K562 (cell line): ENCODE measurements around the gene TAS2R14. TPM values are rescaled to one million over a fixed set of nuclear protein-coding genes. Genes with fewer than 3 reads are reported as not detected.

ENCODE experiments used
- ATAC-seq: fragments of 200-7000 bp; cut with Tn5 transposase; 3 replicates; pipeline ENCODE4 v1.9.1; 2020; ENCODE audit warnings: moderate library complexity
- BruUV-seq: library from RNA; stranded (reverse); fragments of 400-500 nt; replicated peaks from 2 replicates; lab custom pipeline; 2021; lab: Mats Ljungman, UMichigan
- CTCF ChIA-PET: fragments of 300-600 bp; formaldehyde crosslinking; extraction: SDS; loops from one replicate; lab custom pipeline; 2021; ENCODE audit warnings: low intra/inter-chr PET ratio; lab: Yijun Ruan, JAX
- POLR2A ChIA-PET: fragments of 300-600, 350-650 bp; sonication (Branson Sonifier 250); formaldehyde crosslinking; extraction: SDS; loops from one replicate; lab custom pipeline; 2021; ENCODE audit warnings: antibody characterized with exemption, inconsistent platforms; lab: Yijun Ruan, JAX
- DNase-seq, 4 experiments: peaks; one replicate each; pipeline versions ENCODE4 v3.0.0 to v3.0.0-alpha.2; 2011 to 2018; ENCODE audit warnings: low spot score in 3 of 4, mixed read lengths in 3 of 4; ENCODE audit errors: extremely low read depth in 1 of 4
- FAIRE-seq: peaks from 2 replicates; lab custom pipeline; 2011; peaks lifted over from hg19 to GRCh38; lab: Jason Lieb, UNC
- H2AFZ ChIP-seq: 2 replicates; pipeline ENCODE4 v1.6.0; 2011; ENCODE audit warnings: low read depth, low read length, control low read depth, inconsistent platforms
- H3K27ac ChIP-seq: fragments of 200-600 bp; 3 replicates; pipeline ENCODE4 v1.8.0; 2011; ENCODE audit warnings: low read depth, mild to moderate bottlenecking, control low read depth, inconsistent platforms, low read length, moderate library complexity, mixed read lengths; ENCODE audit errors: extremely low read depth
- H3K27me3 ChIP-seq, 2 experiments: fragments of 300-600 bp in 1 of 2; 2 replicates in 1 of 2; 3 replicates in 1 of 2; pipeline versions ENCODE4 v1.6.0 to v1.8.0; 2011; ENCODE audit warnings: inconsistent platforms in 2 of 2, low read length in 2 of 2, mild to moderate bottlenecking in 1 of 2, mixed read lengths in 1 of 2, moderate library complexity in 1 of 2; ENCODE audit not compliant: control insufficient read depth in 2 of 2, insufficient read depth in 2 of 2
- H3K36me3 ChIP-seq: fragments of 300-600 bp; 3 replicates; pipeline ENCODE4 v1.8.0; 2011; ENCODE audit warnings: mild to moderate bottlenecking, low read length, inconsistent platforms; ENCODE audit not compliant: control insufficient read depth, insufficient read depth
- H3K4me1 ChIP-seq, 2 experiments: fragments of 200-600 bp in 1 of 2; replicated peaks in 1 of 2; 2 replicates in 1 of 2; 3 replicates in 1 of 2; pipeline versions ENCODE4 v1.5.1 to v1.8.0; 2011; ENCODE audit warnings: inconsistent platforms in 2 of 2, low read length in 2 of 2, mild to moderate bottlenecking in 1 of 2, mixed read lengths in 1 of 2, moderate library complexity in 1 of 2; ENCODE audit not compliant: control insufficient read depth in 2 of 2, insufficient read depth in 2 of 2
- H3K4me2 ChIP-seq: 2 replicates; pipeline ENCODE4 v1.6.1; 2011; ENCODE audit warnings: low read length, control low read depth, inconsistent platforms, mixed read lengths; ENCODE audit not compliant: insufficient read depth
- H3K4me3 ChIP-seq: fragments of 200-600 bp; sonication (generic), shearing (Covaris generic); 2 replicates; pipeline ENCODE4 v1.5.1; 2016; ENCODE audit warnings: control low read depth, inconsistent platforms
- H3K79me2 ChIP-seq: fragments of 200-600 bp; 3 replicates; pipeline ENCODE4 v1.8.0; 2011; ENCODE audit warnings: low read length, inconsistent platforms; ENCODE audit not compliant: control insufficient read depth, insufficient read depth
- H3K9ac ChIP-seq, 2 experiments: 2 replicates each; pipeline versions ENCODE4 v1.6.0 to v1.6.1; 2011; ENCODE audit warnings: low read depth in 2 of 2, low read length in 2 of 2, control low read depth in 1 of 2, inconsistent platforms in 1 of 2, mild to moderate bottlenecking in 1 of 2, mixed read lengths in 1 of 2; ENCODE audit not compliant: insufficient read depth in 1 of 2
- H3K9me1 ChIP-seq: one replicate; pipeline ENCODE4 v1.6.0; 2011; ENCODE audit warnings: inconsistent platforms, mild to moderate bottlenecking, low read length, moderate library complexity; ENCODE audit not compliant: control insufficient read depth, insufficient read depth
- H3K9me3 ChIP-seq: replicated peaks from 2 replicates; pipeline ENCODE4 v1.5.1; 2011; ENCODE audit warnings: low read depth, low read length, inconsistent platforms; ENCODE audit not compliant: control insufficient read depth, insufficient read depth
- H4K20me1 ChIP-seq: replicated peaks from 2 replicates; pipeline ENCODE4 v1.6.1; 2011; ENCODE audit warnings: low read length, inconsistent platforms, mixed read lengths; ENCODE audit not compliant: control insufficient read depth, insufficient read depth
- CREB3 ChIP-seq: fragments of 450-650 bp; conservative IDR thresholded peaks from 2 replicates; pipeline ENCODE4 v1.6.1; 2016; ENCODE audit warnings: missing genetic modification characterization, low read depth, mild to moderate bottlenecking, missing compliant biosample characterization, moderate library complexity
- FOXJ3 ChIP-seq: sonication (generic); formaldehyde crosslinking; IDR thresholded peaks from 2 replicates; pipeline ENCODE4 v1.4.0; 2020; ENCODE audit warnings: mild to moderate bottlenecking, missing genetic modification reagents
- POLR2H ChIP-seq: IDR thresholded peaks from 2 replicates; pipeline ENCODE4 v1.6.1; 2016; ENCODE audit warnings: missing genetic modification characterization, low read depth, mild to moderate bottlenecking, control low read depth, missing compliant biosample characterization, moderate library complexity
- RERE ChIP-seq: sonication (generic); formaldehyde crosslinking; IDR thresholded peaks from 2 replicates; pipeline ENCODE4 v1.8.0; 2023; ENCODE audit warnings: missing genetic modification reagents, mild to moderate bottlenecking, borderline replicate concordance
- RNF219 ChIP-seq: fragments of 250-450 bp; sonication (Bioruptor Pico); IDR thresholded peaks from 2 replicates; pipeline ENCODE4 v1.5.0; 2022; ENCODE audit warnings: mild to moderate bottlenecking
- TARDBP ChIP-seq: fragments of 450-650 bp; IDR thresholded peaks from 2 replicates; pipeline ENCODE4 v1.6.1; 2016
- THAP12 ChIP-seq: fragments of 250-450 bp; sonication (Bioruptor Pico); IDR thresholded peaks from 2 replicates; pipeline ENCODE4 v1.9.0; 2021; ENCODE audit warnings: mild to moderate bottlenecking, inconsistent platforms
- ZNF655 ChIP-seq: fragments of 250-450 bp; sonication (Bioruptor Pico); IDR thresholded peaks from 2 replicates; pipeline ENCODE4 v1.5.0; 2021
- WGBS: fragments of 100-300 bp; shearing (Covaris generic); methylation state at CpG from one replicate; pipeline ENCODE4 v1.1.6; 2016; ENCODE audit warnings: low coverage, mixed read lengths; ENCODE audit not compliant: insufficient coverage; ENCODE audit errors: missing lambda C conversion rate; 5-methylcytosine and 5-hydroxymethylcytosine counted together
- in situ Hi-C: fragments of 300-500 bp; cut with MboI; formaldehyde crosslinking; loops from 4 replicates; pipeline ENCODE4 v1.15.0; 2018; ENCODE audit warnings: inconsistent platforms, mixed read lengths
- intact Hi-C: fragments of 100-400 bp; cut with micrococcal nuclease; formaldehyde crosslinking; loops from 2 replicates; pipeline ENCODE4 v1.14.2; 2022
- polyA plus RNA-seq, 8 experiments: library from polyadenylated mRNA; depleted of rRNA in 4 of 8; stranded (reverse) in 5 of 8; unstranded in 3 of 8; fragments of >200 nt; fragmentation: Nextera tagmentation in 2 of 8; fragmentation: Illumina TruSeq in 1 of 8; extraction: Ambion mirVana in 2 of 8; extraction: Trizol in 1 of 8; gene quantifications; 2 replicates each; pipeline versions ENCODE4 v1.2.1 to v1.2.3, GENCODE V29; 2011 to 2014; ENCODE audit warnings: inconsistent platforms in 1 of 8, missing spikeins in 1 of 8
- total RNA-seq, 7 experiments: library from RNA; depleted of rRNA in 6 of 7; stranded (reverse); fragments of >200 nt in 6 of 7; fragmentation: Illumina TruSeq in 2 of 7; extraction: Trizol in 2 of 7; gene quantifications; 2 replicates each; pipeline versions ENCODE4 v1.2.1 to v1.2.3, GENCODE V29; 2011 to 2021; ENCODE audit warnings: low replicate concordance in 1 of 7

The TAS2R14 gene
- total and polyA plus RNA-seq, 9 of the 15 experiments (the other 6 are each of a cell fraction or from before 2014, with no cell fraction given), result 1.2 to 4.2 (median 2.4) TPM

GRCh38 chr12:10967409-10967808 lies 28.3 kb upstream of the TAS2R14 start:
- FAIRE-seq (no peak), ATAC-seq (no peak), DNase-seq (no peak)
- 69% methylated on average over 2 of the region's 2 CpGs for WGBS
- H3K4me2 ChIP-seq, result no peak overlapping the region
- H3K9me1 ChIP-seq, result no peaks in the 10 kb centered on the region
- no TSS peak for BruUV-seq
- H3K9me3 ChIP-seq, result no peaks in the 10 kb centered on the region
- intact Hi-C loops (no loop called here), in situ Hi-C loops (no loop called here)
- POLR2A ChIA-PET, result no interaction called here
- H3K27ac ChIP-seq, result no peak overlapping the region
- H4K20me1 ChIP-seq, result no peaks in the 10 kb centered on the region
- no peak overlapping the region for H3K9ac ChIP-seq
- H3K79me2 ChIP-seq, result no peaks in the 10 kb centered on the region; the same call in 2 of the 3 replicates
- H3K27me3 ChIP-seq, result no peaks in the 10 kb centered on the region
- H3K4me1 ChIP-seq, result no peaks in the 10 kb centered on the region; a peak in 1 of 5 replicates
- no peaks in the 10 kb centered on the region for H3K36me3 ChIP-seq
- H2AFZ ChIP-seq, result no peak overlapping the region
- H3K4me3 ChIP-seq, result no peak overlapping the region
- CTCF ChIA-PET, result no interaction called here
- no peak for TF ChIP-seq POLR2H (tag)
- no peak for TF ChIP-seq ZNF655 (CRISPR knock-in tag)
- no peak for TF ChIP-seq FOXJ3
- no peak for TF ChIP-seq THAP12 (CRISPR knock-in tag)
- TF ChIP-seq RNF219 (CRISPR knock-in tag), result no peak
- TF ChIP-seq CREB3 (tag), result no peak
- no peak for TF ChIP-seq RERE (CRISPR knock-in tag)
- no peak for TF ChIP-seq TARDBP
